HG03558 (cell line): Measurements from ENCODE around the gene XYLT1.
"Not testable (repeated sequence)": the region's sequence is repeated elsewhere in the genome, so short reads cannot be mapped to it uniquely, and the experiment has no call there.

ENCODE experiments used
- ATAC-seq: cut with Tn5 transposase; IDR thresholded peaks from one replicate; pipeline ENCODE4 v1.9.1; 2021; ENCODE audit warnings: moderate number of reproducible peaks; ENCODE audit not compliant: unreplicated experiment; ENCODE audit errors: extremely low read depth

Gene XYLT1

DNA sequence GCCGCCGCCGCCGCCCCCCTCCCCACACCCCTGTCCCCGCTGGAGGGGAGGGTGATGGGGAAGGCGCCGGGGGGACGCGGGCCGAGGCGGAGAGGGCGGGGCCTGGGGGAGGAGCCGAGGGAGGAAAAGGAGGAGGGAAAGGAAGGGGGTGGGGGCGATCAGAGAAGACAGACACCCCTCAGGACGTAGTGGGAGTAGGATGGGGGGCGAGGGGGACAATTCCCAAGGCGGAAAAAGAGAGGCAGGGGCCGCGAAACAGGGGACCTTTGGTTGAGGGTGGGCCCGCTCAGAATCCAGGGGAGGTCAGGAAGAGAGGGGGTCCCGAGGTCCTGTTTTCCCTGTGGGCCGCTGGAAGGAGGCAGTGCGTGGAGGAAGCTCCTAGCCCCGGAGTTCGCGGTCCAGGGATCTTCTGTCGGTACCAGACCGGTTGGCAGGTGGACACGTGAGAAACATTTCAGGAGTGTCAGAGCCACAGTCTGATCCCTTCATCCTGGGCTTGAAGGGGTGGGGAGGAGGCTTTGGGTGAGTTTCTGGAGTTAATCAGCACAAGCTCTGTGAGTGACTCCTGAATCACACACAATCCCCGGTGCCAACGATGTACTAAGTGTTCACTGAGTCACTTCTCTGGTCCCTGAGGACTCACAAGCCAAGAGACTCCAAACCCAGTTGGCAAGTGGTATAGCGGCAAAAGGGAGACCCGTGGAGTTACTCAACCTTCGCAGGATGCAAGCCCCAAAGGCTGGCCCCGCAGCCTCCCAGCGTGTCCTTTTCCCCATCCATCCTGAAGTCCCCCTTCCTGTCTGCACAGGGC, at the start of gene XYLT1:
XYLT1 (minus strand) TSS at position 53 of the 811 bp plus-strand sequence. CDS start 164 bp downstream, outside the sequence.
- ATAC-seq, result no peak

DNA sequence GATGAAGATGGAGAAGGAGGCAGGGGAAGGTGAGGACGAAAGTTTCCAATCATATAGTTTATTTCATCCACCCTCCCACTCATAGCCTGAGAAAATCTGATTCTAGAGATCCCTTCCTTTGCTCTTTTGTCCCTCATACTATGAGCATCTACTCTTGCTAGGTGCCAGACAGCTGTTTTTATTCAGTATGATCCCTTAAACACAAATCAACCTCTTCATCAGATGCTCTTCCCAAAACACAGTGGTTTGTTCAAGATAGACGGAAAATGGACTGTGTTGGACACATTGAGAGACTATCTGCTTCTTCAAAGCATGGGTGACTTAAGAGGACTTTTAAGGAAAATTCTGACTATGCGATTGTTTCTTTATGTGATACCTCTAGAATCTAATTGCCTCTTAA, 49.4 kb upstream of the XYLT1 start:
- ATAC-seq, result no peak

- ATAC-seq, result no peak
These were observed 48.6 kb upstream of the XYLT1 start for GRCh38 chr16:17519101-17519955.

GRCh38 chr16:17518441-17518840, 47.7 kb upstream of the XYLT1 start:
- no peak for ATAC-seq

DNA sequence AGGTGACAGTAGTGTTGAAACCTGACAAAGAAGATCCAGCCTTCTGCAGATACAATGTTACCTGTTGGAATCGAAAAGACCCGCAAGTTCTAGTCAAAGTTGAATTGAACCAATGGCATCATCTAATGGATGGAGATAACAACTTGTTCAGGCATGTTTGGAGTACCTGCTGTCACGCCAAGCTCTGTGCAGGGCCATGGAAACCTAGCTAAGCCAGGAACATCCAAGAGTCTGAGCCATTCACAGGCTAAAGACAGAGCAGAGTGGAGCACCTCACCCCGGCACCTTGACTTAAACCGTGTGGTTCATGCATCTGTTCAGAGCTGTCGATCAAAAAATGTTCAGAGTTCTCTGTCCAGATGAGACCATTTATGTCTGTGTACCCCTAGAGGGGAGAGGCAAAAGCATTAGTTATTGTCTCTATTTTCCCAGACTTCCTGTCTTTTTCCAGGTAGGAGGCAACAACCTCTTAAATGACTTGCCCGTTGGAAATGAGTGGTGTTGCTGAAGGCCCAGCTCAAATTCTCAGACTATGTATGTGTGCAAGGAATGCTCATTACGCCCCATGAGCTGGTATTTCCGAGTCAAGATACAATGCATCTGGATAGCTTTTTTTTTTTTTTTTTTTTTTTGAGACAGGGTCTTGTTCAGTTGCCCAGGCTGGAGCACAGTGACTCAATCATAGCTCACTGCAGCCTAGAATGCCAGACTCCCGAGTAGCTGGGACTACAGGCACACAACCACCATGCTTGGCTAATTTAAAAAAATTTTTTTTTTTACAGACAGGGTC, 44.9 kb upstream of the XYLT1 start:
- no peak for ATAC-seq

- ATAC-seq, result no peak
These were observed 42.0 kb upstream of the XYLT1 start for GRCh38 chr16:17512636-17513220.

- ATAC-seq, result no peak
These were observed 40.6 kb upstream of the XYLT1 start for GRCh38 chr16:17511340-17511739.

GRCh38 chr16:17510567-17510966, 39.8 kb upstream of the XYLT1 start:
- ATAC-seq, result no peak

- no peak for ATAC-seq
These were observed 38.4 kb upstream of the XYLT1 start for GRCh38 chr16:17509194-17509593.

GRCh38 chr16:17508303-17508702, 37.5 kb upstream of the XYLT1 start:
- ATAC-seq, result no peak

DNA sequence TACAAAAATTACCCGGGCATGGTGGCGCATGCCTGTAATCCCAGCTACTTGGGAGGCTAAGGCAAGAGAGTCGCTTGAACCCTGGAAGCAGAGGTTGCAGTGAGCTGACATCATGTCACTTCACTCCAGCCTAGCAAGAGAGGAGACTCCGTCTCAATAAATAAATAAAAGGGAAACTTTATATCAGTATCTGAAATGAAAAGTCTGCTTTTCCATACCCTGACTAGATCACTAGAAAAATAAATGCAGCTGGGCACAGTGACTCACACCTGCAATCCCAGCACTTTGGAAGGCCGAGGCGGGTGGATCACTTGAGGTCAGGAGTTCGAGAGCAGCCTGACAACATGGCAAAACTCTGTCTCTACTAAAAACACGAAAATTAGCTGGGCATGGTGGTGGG, 36.8 kb upstream of the XYLT1 start:
- ATAC-seq, result not testable (repeated sequence)

DNA sequence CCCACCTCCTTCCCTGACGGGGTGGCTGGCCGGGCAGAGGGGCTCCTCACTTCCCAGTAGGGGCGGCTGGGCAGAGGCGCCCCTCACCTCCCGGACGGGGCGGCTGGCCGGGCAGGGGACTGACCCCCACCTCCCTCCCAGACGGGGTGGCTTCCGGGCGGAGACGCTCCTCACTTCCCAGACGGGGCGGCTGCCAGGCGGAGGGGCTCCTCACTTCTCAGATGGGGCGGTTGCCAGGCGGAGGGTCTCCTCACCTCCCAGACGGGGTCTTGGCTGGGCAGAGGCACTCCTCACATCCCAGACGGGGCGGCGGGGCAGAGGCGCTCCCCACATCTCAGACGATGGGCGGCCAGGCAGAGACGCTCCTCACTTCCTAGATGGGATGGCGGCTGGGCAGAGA, 35.1 kb upstream of the XYLT1 start:
- ATAC-seq, result not testable (repeated sequence)

- no peak for ATAC-seq
These were observed 33.3 kb upstream of the XYLT1 start for GRCh38 chr16:17504050-17504449.

GRCh38 chr16:17503331-17503730, 32.6 kb upstream of the XYLT1 start:
- ATAC-seq, result no peak

- ATAC-seq, result no peak
These were observed 30.6 kb upstream of the XYLT1 start for GRCh38 chr16:17501321-17501720.

DNA sequence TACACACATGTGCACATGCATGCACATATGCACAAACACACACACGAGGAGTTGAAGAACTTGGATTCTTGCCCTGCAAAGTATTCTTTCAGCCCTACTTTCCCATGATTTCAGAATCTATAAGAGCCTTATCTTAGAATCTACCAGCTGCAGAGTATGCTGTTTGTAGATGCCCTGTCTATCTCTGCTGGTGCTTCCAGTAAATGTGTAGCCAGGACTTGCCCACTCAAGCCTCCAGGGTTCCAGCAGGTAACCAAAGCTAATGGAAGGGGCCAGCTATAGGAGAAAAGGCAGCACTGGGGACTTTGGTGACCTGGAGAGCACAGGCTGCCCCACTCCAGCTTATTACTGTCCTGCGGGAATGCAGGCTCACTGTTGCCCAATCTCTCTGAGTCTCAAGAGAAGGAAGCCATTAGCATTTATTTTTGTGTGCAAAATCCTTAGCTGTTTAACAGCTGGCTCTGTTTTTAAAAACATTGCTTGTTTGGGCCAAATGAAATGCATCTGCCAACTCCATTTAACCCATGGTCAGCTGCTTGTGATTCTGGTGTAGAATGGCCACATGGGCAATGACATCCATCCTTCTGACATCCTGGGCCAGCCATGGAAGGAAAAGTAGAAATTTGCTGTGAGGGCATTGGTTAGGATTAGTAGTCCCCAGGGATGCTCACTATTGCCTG, 28.6 kb upstream of the XYLT1 start:
- ATAC-seq, result no peak

DNA sequence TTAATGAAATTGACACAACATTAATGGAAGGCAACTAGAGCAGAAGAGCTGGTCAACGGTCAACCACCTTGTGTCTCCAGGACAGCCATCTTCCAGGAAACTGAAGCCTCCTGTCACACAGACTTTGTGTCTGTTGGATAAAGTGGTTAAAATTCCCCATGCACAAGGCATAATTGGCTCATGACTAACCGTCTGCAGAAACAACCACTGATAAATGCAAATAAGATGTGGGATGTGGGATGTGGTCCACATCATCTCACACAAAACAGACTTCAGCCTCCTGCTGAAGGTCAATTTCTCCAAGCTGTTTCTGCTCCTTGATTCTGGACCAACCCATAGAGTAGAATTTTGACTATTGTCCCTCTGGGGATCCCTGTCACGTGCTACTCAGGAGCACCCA, 26.9 kb upstream of the XYLT1 start:
- ATAC-seq, result no peak

- no peak for ATAC-seq
These were observed 26.1 kb upstream of the XYLT1 start for GRCh38 chr16:17496891-17497290.

- no peak for ATAC-seq
These were observed 22.3 kb upstream of the XYLT1 start for GRCh38 chr16:17493012-17493411.
